NCI-H526 (cell line): ENCODE measurements around the gene UBE2D2.
"Not testable (repeated sequence)": the region's sequence is repeated elsewhere in the genome, so short reads cannot be mapped to it uniquely, and the experiment has no call there.

Experiments
- DNase-seq, 2 experiments: peaks; one replicate each; lab custom pipeline; 2025; lab: John Stamatoyannopoulos, UW

UBE2D2 gene

GRCh38 chr5:139560752-139561654, at the start of gene UBE2D2:
TSS of gene UBE2D2 (plus strand) at chr5:139561339. CDS start at chr5:139561792, 453 bp downstream.
- DNase-seq = peak; percentile 91 to 98

GRCh38 chr5:139512786-139513390, 48.3 kb upstream of the UBE2D2 start:
- no peak for DNase-seq

GRCh38 chr5:139513434-139513833, 47.7 kb upstream of the UBE2D2 start:
- DNase-seq = peak; percentile 67 to 89

GRCh38 chr5:139513852-139514485, 47.2 kb upstream of the UBE2D2 start:
- no peak for DNase-seq

- DNase-seq = no peak
Measured at GRCh38 chr5:139514486-139514856, 46.7 kb upstream of the UBE2D2 start.

- peak; percentile 36 to 91 for DNase-seq
Measured at GRCh38 chr5:139517683-139518564, 43.2 kb upstream of the UBE2D2 start.

GRCh38 chr5:139523635-139524445, 37.3 kb upstream of the UBE2D2 start:
- DNase-seq = no peak

- no peak for DNase-seq
Measured at GRCh38 chr5:139524446-139524845, 36.7 kb upstream of the UBE2D2 start.

GRCh38 chr5:139524940-139525585, 36.1 kb upstream of the UBE2D2 start:
- no peak for DNase-seq

GRCh38 chr5:139525586-139526308, 35.4 kb upstream of the UBE2D2 start:
- not testable (repeated sequence) for DNase-seq

GRCh38 chr5:139526309-139527089, 34.6 kb upstream of the UBE2D2 start:
- not testable (repeated sequence) for DNase-seq

GRCh38 chr5:139527090-139527470, 34.1 kb upstream of the UBE2D2 start:
- DNase-seq = not testable (repeated sequence)

- DNase-seq = not testable (repeated sequence)
Measured at GRCh38 chr5:139527896-139528467, 33.2 kb upstream of the UBE2D2 start.

GRCh38 chr5:139528695-139529094, 32.4 kb upstream of the UBE2D2 start:
- not testable (repeated sequence) for DNase-seq

- DNase-seq = not testable (repeated sequence)
Measured at GRCh38 chr5:139530079-139530478, 31.1 kb upstream of the UBE2D2 start.

GRCh38 chr5:139531772-139532169, 29.4 kb upstream of the UBE2D2 start:
- no peak for DNase-seq

GRCh38 chr5:139543423-139543991, 17.6 kb upstream of the UBE2D2 start:
- peak; percentile 89 to 91 for DNase-seq

- not testable (repeated sequence) for DNase-seq
Measured at GRCh38 chr5:139546593-139546992, 14.5 kb upstream of the UBE2D2 start.
